HG02840 (cell line): ENCODE results near the gene DLX2.

Experiments used
- ATAC-seq: cut with Tn5 transposase; IDR thresholded peaks from one replicate; pipeline ENCODE4 v1.9.1; 2021; ENCODE audit warnings: mild to moderate bottlenecking, moderate library complexity, moderate number of reproducible peaks; ENCODE audit not compliant: unreplicated experiment, low FRiP score

DLX2 gene

GRCh38 chr2:172108587-172108930 lies 5.9 kb upstream of the DLX2 start:
- ATAC-seq: no peak

DNA sequence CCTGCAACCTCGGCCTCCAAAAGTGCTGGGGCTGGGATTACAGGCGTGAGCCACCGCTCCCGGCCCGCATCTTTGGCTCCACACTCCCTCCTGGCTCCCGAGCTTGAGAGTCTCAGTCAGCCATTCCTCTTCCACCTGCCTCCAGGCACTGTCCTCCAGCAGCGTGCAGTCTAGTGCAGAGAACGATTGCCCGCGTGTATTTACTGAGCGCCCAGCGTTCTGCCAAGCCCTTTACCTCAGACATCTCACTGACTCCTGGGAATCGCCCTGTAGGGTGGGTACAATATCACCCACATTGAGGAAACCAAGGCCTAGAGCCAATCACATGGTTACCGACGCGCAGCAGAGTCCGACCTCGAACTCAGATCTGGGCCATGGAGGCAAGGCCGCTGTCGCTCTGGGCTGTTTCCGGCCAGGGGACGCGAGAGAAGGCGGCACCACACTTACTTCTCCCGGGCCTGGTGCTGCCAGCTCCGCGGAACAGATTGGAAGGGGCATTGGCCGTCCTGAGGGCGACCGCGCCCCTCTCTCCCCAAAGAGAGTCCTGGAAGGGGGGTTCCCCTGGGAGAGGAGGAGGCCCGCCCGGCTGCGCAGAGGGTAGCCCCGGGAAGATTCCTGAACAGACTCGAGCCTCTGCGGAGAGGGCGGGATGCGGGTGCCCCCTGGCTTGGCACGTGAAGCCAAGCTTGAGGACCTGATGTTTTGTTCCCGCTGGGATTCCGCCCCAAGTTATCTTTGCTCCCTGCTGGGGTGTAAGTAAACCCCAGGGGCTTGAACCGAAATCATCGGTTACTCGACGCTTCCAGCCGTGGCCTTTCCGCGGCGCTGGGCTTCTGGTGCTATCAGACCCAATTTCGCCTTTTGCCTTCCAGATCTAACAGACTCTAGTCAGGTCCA lies 5.2 kb upstream of the DLX2 start:
- ATAC-seq: no peak

- no peak for ATAC-seq
Measured at GRCh38 chr2:172106108-172106961, 3.6 kb upstream of the DLX2 start.

DNA sequence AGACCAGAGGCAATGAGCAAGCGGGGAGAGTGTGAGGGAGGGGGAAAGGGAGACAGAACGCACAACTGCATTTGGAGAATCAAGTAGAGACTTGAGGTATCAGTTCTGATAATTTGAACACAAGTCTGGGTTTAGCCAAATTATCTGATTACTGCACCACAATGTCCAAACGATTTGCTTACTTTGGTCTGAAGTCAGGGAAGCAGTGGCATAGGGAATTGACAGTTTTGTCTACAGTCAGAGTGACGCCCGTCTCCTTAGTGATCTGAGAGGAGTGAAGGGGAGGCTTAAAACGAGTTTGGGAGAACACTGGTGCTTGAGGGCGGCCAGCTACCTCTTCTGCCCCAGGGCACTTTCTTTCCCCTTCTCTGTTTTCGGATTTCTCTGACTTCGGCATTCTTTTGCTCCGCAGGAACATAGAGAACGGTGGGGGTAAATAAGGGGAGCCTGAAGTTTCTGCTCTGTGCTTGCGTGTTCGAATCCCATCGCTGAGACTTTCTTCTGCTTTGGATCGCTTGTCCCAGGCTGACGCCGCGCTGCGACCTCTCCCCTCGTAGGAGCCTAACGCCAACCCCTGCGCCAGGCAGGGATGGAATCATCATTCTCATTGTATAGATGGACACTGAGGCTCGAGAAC lies 2.9 kb upstream of the DLX2 start:
- no peak for ATAC-seq

- ATAC-seq: no peak
Measured at GRCh38 chr2:172103471-172104272, 972 bp upstream of the DLX2 start.

DNA sequence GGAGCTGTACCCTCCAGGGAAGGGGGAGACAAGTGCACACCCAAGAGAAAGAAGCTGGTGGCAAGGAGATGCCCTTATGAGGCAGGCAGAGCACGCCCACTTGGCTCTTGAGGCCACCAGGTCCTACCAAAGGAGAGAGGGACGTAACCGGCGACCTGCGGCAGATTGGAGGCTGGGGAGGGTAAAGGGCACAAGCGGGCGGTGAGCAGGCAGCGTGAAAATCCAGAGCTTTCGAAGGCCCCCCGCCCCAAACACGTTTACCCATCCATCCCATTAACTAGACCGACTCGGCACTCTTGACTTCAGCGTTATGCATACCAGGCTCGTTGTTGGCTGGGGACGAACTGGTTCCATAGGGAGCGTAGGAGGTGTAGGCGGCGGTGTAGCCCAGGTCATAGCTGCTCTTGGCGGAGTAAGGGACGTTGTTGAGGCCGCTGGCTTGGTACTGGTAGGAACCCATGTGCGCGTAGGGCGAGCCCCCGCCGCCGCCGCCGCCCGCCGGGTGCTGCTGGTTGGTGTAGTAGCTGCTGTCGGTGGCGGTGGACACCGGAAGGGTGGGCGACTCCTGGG lies 794 bp downstream of the DLX2 start:
- ATAC-seq: no peak

DNA sequence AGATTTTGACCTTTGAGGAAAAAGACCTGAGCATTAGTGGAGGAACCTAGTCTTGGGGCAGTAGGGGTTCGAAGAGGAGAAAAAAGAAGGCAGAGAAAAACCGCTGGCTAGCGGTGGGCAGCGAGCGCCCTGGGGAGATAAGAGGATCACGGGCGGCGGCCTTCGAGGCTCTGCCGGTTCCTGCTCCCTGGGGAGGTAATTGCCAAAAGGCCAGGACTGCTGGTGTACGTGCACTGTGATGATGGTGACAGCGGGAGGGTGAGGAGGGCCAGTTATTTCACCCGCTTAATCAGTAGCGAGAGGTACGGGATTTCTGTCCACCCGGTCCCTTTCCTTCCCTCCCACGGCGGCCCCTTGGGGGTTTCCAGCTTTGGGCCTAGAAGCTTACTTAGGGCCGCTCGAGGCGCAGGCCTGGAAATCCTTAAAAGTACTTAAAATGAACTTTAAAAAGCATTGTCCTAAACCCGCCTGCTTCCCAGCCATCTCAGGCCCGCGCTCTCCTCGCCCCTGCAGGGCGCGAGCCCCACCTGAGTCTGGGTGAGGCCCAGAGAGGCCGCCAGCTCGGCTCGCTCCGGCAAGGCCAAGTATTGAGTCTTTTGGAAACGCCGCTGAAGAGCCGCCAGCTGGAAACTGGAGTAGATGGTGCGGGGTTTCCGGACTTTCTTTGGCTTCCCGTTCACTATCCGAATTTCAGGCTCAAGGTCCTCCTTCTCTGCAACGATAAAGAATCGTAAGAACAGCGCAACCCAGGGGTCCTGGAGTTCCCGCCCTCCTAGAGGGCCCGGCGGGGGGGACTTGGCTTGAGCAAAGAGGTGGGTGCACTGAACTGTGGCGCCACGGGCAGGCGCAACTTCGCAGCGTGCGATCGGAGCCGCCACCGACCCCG lies 1.5 kb downstream of the DLX2 start:
- no peak for ATAC-seq

DNA sequence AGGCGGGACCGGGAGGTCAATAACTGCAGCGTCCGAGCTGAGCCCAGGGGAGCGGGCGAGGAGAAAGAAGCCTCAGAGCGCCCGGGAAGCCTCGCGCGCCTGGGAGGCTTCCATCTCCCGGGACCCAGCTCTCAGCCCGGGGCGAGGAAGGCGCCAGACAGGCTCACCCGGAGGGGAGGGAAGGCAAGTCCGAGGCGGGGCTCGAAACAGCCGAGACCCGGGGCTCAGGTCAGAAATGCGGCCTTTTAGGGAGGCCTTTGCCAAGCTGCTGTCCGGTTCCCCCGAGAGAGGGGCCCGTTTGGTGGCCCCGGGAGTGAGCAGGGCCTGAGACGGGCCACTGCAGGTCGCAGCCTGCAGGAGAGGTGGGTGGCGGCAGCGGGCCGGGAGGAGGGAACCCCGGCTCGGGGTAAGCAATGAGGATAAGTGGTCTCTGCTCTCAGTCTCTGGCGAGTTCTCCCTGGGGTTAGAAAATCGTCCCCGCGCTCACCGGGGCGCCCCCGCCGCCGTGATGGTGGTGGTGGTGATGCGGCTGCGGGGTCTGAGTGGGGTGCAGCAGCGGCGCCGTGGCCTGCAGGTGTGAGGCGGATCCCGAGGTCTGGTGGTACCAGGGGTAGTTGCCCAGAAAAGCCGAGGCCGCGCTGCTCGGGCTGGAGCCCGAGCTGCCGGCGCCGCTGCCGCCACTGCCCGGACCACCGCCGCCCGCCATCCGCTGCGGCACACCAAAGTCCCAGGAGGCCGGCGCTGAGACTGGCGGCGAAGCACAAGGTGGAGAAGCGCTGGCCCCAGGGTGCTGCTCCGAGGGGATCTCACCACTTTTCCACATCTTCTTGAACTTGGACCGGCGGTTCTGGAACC lies 2.4 kb downstream of the DLX2 start:
- ATAC-seq: no peak

DNA sequence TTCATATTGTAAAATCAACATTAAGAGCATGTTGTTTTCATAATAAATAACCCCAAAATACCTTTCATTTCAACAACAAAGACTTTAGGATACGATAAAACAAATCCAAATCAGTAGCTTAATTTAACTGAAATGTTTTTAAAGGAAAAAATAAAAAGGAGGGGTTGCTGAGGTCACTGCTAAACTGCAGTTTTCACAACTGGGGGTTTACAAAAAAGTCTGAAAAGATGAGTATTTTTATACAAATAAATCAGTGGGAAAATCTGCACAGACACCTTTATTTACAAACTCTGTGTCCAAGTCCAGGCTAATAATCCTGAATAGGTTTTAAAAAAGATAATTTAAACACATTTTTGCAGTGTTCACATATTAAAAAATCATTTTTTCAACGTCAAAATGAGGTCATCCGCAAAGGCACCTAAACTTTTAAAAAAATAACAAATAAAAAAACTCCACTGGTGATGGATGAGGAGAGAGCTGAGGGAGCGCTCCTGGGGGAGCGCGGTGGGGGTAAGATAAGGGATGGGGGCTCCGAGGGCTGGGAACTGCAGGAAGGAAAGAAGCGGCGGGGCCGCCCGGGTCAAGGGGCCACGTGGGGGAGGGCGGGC lies 3.1 kb downstream of the DLX2 start:
- no peak for ATAC-seq

- ATAC-seq: no peak
Measured at GRCh38 chr2:172098650-172099471, 3.8 kb downstream of the DLX2 start.

- ATAC-seq: no peak
Measured at GRCh38 chr2:172098287-172098649, 4.4 kb downstream of the DLX2 start.

DNA sequence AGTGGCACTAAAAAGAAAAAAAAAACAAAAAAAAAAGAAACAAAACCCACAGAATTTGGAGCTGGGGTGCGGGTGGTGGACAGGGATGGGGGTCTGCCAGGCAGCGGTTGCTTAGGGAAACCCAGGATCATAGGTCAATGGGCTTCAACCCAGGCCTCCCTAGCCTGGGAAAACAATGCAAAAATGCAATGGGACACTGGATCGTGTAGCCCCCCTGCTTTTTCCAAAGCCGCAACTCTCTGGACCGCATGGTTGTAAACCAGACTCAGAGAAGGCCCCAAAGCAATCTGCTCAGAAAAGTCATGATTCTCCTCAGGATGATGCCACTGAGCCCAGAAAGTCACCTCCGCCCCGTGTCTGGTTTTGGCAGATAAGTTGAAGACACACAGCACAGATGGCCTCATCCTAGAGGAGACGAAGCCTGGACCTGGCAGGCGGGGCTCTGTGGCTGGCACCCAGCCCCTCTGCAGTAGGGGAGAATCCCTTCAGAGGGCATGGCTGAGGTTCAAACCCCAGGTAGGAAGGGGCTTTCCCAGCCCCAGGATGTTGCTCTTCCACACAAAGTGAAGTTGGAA lies 5.1 kb downstream of the DLX2 start:
- no peak for ATAC-seq

GRCh38 chr2:172096626-172097547 lies 5.8 kb downstream of the DLX2 start:
- ATAC-seq: no peak

DNA sequence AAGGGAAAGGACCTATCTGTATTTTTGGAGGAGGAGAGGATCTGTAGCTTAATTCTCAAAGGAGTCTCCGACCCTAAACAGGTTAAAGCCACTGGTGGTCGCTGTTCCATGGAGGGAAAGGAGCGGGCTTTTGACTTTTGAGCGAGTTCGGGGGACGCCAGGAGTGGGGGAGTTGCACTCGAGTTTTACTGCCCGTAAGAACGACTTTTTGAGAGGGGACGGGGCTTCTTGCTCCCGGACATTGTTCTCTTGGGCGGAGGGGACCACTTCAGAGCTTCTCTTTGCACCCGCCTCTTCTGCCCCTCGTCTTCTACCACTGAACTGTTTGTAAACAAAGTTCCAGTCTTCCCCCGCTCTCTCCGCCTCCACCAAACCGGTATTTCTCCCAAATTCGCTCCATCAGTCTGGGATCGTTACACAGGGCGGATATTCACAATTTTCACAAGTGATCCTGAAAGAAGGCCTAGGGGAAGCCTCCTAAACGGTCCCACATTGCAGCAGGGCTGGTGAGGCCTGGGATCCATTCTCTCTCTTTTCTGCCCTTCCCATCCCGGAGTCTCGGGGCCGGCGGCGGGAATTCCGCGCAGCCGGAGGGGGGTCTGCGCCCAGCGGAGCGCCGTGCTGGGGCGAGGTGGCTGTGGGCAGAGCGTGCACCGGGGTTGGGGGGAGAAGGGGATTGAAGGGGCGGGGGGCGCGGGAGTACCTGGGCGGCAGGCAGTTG lies 6.6 kb downstream of the DLX2 start:
- no peak for ATAC-seq
